GM18861 (cell line): ENCODE measurements around the gene ADARB2.

Experiments used
- ATAC-seq: cut with Tn5 transposase; IDR thresholded peaks from one replicate; pipeline ENCODE4 v1.9.1; 2021; ENCODE audit not compliant: unreplicated experiment

Gene ADARB2

GRCh38 chr10:1203704-1204103 lies 533.6 kb downstream of the ADARB2 start:
- ATAC-seq, result no peak

- ATAC-seq, result no peak
Observed at GRCh38 chr10:1203216-1203615, 534.1 kb downstream of the ADARB2 start.

GRCh38 chr10:1202343-1202742 lies 535.0 kb downstream of the ADARB2 start:
- ATAC-seq, result no peak

GRCh38 chr10:1200866-1201807 lies 536.2 kb downstream of the ADARB2 start:
- ATAC-seq, result no peak

- no peak for ATAC-seq
Observed at GRCh38 chr10:1199897-1200721, 537.2 kb downstream of the ADARB2 start.

- no peak for ATAC-seq
Observed at GRCh38 chr10:1199345-1199673, 538.0 kb downstream of the ADARB2 start.

GRCh38 chr10:1198453-1199344 lies 538.6 kb downstream of the ADARB2 start:
- no peak for ATAC-seq

GRCh38 chr10:1197384-1197783 lies 539.9 kb downstream of the ADARB2 start:
- ATAC-seq, result no peak

GRCh38 chr10:1196656-1197055 lies 540.7 kb downstream of the ADARB2 start:
- no peak for ATAC-seq

- ATAC-seq, result no peak
Observed at GRCh38 chr10:1195828-1196227, 541.5 kb downstream of the ADARB2 start.

- no peak for ATAC-seq
Observed at GRCh38 chr10:1194161-1194560, 543.2 kb downstream of the ADARB2 start.

- no peak for ATAC-seq
Observed at GRCh38 chr10:1193561-1193960, 543.8 kb downstream of the ADARB2 start.

GRCh38 chr10:1191752-1192151 lies 545.6 kb downstream of the ADARB2 start:
- ATAC-seq, result no peak

GRCh38 chr10:1190791-1191490 lies 546.4 kb downstream of the ADARB2 start:
- no peak for ATAC-seq

- no peak for ATAC-seq
Observed at GRCh38 chr10:1190052-1190395, 547.3 kb downstream of the ADARB2 start.

- ATAC-seq, result no peak
Observed at GRCh38 chr10:1189166-1190051, 547.9 kb downstream of the ADARB2 start.

- ATAC-seq, result no peak
Observed at GRCh38 chr10:1188558-1189135, 548.7 kb downstream of the ADARB2 start.

GRCh38 chr10:1187855-1188557 lies 549.3 kb downstream of the ADARB2 start:
- no peak for ATAC-seq
